Measurements from ENCODE around the gene TCF21.
"Not testable (repeated sequence)": the region's sequence is repeated elsewhere in the genome, so short reads cannot be mapped to it uniquely, and the experiment has no call there.

TCF21 gene

GRCh38 chr6:133936352-133936751 is 47.4 kb downstream of the TCF21 start:
- DNase-seq: not testable (repeated sequence)

- DNase-seq: no peak
Measured at GRCh38 chr6:133937909-133938308, 49.0 kb downstream of the TCF21 start.

GRCh38 chr6:133938533-133938932 is 49.6 kb downstream of the TCF21 start:
- DNase-seq: no peak

GRCh38 chr6:133939778-133940667 is 51.1 kb downstream of the TCF21 start:
- DNase-seq: no peak

Data from activated naive CD4-positive, alpha-beta T cell treated with anti-CD3 and anti-CD28 coated beads, Interleukin-2, amount 50 U/mL, for 16 hours (primary cell).